Panc1 (cell line): Measurements from ENCODE around the gene RRP9.

Experiments used
- CTCF ChIP-seq: fragments of 450-650 bp; IDR thresholded peaks from 2 replicates; pipeline ENCODE4 v1.5.1; 2017; ENCODE audit warnings: mild to moderate bottlenecking
- POLR2AphosphoS5 ChIP-seq: IDR thresholded peaks from 2 replicates; pipeline ENCODE4 v1.6.1; 2012; ENCODE audit warnings: mild to moderate bottlenecking, low read depth, low read length, moderate library complexity
- REST ChIP-seq, 2 experiments: IDR thresholded peaks; 2 replicates each; pipeline ENCODE4 v1.6.1; 2011 to 2012; ENCODE audit warnings: low read depth in 2 of 2, control low read depth in 1 of 2, low read length in 1 of 2, mild to moderate bottlenecking in 1 of 2, moderate library complexity in 1 of 2; ENCODE audit not compliant: insufficient read depth in 1 of 2
- SIN3A ChIP-seq: IDR thresholded peaks from 2 replicates; pipeline ENCODE4 v1.6.1; 2012; ENCODE audit warnings: low read depth, mild to moderate bottlenecking, low read length, moderate library complexity, borderline replicate concordance; ENCODE audit not compliant: insufficient read depth
- TCF7L2 ChIP-seq: IDR thresholded peaks from 2 replicates; pipeline ENCODE4 v1.6.1; 2011; ENCODE audit warnings: mild to moderate bottlenecking, low read depth, low read length, inconsistent platforms

- TF ChIP-seq CTCF, result 0 out of 2 replicates have a peak, but pooled peaks have one; percentile 3
- no peak for TF ChIP-seq SIN3A
- no peak for TF ChIP-seq POLR2AphosphoS5
- no peak for TF ChIP-seq REST (IDR thresholded peaks at IDR 0.05; ENCODE audit: insufficient read depth in 1 of 2, low read depth in 2 of 2, low read length in 1 of 2)
- TF ChIP-seq TCF7L2, result no peak
Measured at GRCh38 chr3:51975852-51976549, 34.3 kb upstream of the RRP9 start.
